Muscle of arm (tissue), 12 donors: ENCODE data around the gene STRAP. TPM values are rescaled to one million over a fixed set of nuclear protein-coding genes. Genes with fewer than 3 reads are reported as not detected.
"Not testable (repeated sequence)": the region's sequence is repeated elsewhere in the genome, so short reads cannot be mapped to it uniquely, and the experiment has no call there.

Source experiments
- DNase-seq: peaks from one replicate; pipeline ENCODE4 v3.0.0-alpha.2; 2013
- polyA plus RNA-seq, 12 donors: library from polyadenylated mRNA; unstranded; fragments of 120-200 nt; gene quantifications; one replicate each; pipeline ENCODE4 v1.2.1, GENCODE V29; 2013; ENCODE audit not compliant: insufficient read length in 12 of 12

STRAP gene
- polyA plus RNA-seq, 12 donors = 99.3 to 155 (median 126) TPM; not detected in 1

DNA sequence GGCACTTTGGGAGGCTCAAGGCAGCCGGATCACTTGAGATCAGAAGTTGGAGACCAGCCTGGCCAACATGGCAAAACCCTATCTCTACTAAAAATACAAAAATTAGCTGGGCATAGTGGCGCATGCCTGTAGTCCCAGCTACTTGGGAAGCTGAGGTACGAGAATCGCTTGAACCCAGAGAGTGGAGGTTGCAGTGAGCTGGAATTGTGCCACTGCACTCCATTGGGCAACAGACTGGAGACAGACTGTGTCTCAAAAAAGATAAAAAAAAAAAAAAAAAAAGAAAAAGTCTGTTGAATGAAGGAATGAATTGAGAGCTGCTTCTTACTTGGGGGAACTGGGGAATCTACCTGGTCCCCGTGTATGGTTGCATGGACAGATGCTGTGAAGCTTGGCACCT, 31.9 kb downstream of the STRAP start:
- not testable (repeated sequence) for DNase-seq

DNA sequence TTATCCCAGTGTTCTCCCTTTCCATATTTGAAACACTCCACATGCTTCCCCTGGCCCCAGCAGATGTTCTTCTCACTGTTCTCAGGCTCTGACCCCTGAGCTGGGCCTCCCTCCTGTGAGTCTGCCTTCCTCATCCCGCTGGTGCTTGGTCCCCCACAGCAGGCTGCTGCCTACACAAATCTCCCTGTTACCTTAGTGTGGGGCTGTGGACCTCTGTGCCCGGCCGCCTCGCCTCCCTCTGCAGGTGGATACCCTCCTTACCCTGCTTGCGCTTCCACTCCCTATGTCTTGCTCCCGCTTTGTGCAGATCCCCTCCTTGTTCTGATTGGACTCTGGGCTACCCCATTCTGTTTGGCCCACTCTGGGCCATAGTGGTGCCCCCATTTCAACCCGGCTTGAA, 35.9 kb downstream of the STRAP start:
- no peak for DNase-seq

DNA sequence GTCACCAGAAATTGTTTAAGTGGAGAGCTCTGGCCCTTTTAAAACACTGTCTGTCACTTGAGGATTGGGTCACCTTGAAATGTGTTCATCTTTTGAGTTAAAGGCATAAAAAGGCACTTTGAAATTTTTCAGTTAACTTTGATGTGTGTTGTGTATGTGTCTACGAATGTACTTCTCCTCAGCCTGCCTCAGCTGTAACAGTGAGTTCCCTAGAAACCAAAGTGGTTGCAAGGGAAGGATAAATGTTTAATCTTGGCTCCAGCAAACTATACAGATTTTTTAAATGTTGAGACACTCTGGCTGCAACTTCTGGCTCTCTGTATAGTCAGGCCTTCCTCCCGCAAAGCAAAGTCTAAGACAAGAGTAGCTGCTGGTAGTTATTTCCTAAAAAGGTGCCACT, 37.2 kb downstream of the STRAP start:
- DNase-seq = peak; percentile 56

GRCh38 chr12:15924956-15925355, 42.8 kb downstream of the STRAP start:
- DNase-seq = no peak

DNA sequence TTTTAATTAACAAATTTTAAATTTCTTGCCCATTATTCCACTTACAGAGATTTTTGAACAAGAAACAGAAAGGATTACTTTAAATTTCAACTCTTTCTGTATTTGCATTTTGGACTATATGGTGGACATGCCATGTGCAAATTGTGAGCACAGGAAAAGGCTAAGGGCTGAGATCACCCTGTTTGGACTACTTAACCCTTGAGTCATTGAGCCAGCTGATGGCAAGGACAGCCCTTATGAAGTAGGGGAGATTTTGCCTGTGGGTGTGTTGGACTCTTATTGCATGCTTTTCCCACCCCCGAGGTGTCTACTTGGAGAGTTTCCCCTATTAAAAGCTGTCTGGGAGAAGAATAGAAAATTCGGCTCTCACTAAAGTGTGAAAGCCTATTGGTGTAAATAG, 46.2 kb downstream of the STRAP start:
- no peak for DNase-seq

DNA sequence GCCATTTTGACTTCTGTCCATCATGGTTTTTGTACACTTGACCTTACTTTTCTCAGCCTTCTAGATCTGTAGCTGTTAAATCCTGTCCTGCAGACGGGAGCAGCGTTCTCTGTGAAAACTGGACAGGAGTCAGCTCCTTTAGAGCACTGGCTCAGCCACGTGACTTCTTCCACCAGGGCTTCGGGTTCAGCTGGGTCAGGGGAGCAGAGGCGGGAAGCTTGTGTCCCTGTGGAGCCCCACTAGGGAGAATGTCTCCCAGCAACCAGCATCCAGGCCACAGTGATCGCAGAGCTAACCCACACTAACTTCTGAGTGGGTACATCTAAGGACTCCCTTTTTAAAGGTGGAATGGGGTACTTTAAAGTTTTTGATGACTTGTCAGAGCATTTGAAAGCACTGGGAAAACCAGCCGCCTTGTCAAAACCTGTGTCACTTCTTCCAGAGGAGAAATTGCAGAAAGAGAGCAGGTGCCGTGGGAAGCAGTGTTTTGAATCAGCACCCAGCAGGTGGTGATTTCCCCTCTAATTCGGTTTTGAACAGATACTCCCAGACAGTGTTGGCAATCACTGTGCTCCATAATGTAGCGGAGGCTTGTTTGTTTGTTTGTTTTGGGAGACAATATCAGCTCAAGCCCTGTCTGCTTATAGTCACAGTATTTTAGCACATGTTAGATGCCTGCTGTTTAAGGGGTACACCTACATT, 46.8 kb downstream of the STRAP start:
- DNase-seq = no peak

- no peak for DNase-seq
Observed at GRCh38 chr12:15931590-15932053, 49.4 kb downstream of the STRAP start.

DNA sequence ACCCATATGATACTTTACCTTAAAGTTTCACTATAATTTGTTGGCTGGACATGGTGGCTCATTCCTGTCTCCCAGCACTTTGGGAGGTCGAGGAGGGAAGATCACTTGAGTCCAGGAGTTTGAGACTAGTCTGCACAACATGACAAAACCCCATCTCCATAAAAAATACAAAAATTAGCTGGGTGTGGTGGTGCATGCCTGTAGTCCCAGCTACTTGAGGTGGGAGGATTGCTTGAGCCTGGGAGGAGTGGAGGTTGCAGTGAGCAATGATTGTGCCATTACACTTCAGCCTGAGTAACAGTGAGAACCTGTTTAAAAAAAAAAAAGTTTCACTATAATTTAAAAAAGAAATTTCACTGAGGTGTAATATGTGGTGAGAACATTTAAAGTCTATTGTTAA, 50.1 kb downstream of the STRAP start:
- no peak for DNase-seq

GRCh38 chr12:15932971-15933370, 50.8 kb downstream of the STRAP start:
- no peak for DNase-seq

GRCh38 chr12:15933751-15934150, 51.6 kb downstream of the STRAP start:
- no peak for DNase-seq

GRCh38 chr12:15936751-15937150, 54.6 kb downstream of the STRAP start:
- no peak for DNase-seq

DNA sequence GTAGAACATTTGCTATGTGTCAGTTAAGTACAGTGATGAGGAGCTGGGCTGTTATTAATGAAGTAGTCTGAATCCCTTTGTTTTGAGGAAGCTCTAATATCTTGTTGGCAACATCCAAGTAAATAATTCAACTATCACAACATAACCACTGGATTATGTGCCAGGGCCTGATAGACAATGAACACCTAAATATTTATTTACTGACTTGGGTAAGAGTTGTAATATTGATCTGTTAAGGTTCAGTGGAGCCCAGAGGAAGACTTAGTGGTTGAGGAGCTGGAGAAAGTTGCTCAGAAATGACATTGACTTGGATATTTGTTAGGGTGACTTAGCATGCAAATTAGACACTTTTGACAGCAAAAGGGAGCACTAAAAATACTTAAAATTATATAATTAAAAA, 55.7 kb downstream of the STRAP start:
- no peak for DNase-seq

DNA sequence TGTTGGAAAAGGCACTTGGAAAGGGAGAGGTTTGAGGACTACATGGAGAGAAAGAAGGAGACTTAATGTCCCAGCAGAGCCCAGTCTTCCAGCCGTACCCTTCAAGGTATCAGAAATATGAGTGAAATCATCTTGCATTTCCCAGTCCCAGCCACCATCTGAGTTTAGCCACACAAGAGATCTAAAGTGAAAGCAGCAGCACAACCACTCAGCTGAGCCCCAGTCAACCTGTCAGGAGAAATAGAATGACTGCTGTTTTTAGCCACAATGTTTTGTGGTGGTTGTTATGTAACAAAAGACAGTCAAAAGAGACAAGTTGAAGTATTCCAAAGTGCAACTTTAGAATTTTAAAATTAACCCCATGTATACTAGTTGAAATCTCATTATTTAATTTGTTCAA, 56.9 kb downstream of the STRAP start:
- no peak for DNase-seq

DNA sequence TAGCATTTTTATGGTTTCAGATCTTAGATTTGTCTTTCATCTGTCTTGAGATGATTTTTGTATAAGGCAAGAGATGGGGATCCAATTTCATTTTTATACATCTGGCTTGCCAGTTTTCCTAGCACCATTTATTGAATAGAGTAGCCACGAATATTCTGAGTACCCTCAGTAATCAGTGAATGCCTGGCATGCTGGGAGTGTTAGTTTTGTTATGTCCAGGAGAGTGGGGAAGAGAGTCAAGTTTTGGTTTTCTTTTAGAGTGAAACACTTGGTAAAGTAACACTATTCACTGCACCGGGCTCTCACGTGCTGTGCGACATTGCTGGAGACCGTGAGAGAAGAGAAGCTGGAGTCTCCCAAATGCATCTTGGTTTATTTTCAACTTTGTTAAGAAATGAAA, 60.3 kb downstream of the STRAP start:
- DNase-seq = no peak

DNA sequence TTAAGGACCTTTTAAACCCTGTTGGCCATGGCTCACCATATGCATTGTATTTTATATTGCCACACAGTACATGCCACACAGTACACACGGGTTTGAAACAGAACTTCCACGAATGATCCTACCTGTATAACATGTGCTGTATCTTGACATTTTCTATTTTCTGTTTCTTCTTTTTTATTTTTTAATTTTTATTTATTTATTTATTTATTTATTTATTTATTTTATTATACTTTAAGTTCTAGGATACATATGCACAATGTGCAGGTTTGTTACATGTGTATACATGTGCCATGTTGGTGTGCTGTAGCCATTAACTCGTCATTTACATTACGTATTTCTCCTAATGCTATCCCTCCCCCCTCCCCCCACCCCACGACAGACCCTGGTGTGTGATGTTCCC, 61.3 kb downstream of the STRAP start:
- DNase-seq = not testable (repeated sequence)

DNA sequence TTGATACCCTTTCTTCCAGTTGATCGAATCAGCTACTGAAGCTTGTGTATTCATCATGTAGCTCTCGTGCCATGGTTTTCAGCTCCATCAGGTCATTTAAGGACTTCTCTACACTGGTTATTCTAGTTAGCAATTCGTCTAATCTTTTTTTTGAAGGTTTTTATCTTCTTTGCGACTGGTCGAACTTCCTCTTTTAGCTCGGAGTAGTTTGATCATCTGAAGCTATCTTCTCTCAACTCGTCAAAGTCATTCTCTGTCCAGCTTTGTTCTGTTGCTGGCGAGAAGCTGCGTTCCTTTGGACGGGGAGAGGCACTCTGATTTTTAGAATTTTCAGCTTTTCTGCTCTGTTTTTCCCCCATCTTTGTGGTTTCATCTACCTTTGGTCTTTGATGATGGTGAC, 66.3 kb downstream of the STRAP start:
- not testable (repeated sequence) for DNase-seq

Other genes starting within 250 kb of the STRAP start
- gene EPS8, start 93.0 kb upstream of the STRAP start, polyA plus RNA-seq = 10 to 100 TPM in 11 of 12 donors, not detected in 1; 29.9 to 60.6 (median 43.8) TPM
- 10 to 100 TPM in 11 of 12 donors, not detected in 1; 27.8 to 36.6 (median 31.7) TPM for gene DERA, start 28.9 kb downstream of the STRAP start, polyA plus RNA-seq